ENCODE data around the gene FRMD3.

DNA sequence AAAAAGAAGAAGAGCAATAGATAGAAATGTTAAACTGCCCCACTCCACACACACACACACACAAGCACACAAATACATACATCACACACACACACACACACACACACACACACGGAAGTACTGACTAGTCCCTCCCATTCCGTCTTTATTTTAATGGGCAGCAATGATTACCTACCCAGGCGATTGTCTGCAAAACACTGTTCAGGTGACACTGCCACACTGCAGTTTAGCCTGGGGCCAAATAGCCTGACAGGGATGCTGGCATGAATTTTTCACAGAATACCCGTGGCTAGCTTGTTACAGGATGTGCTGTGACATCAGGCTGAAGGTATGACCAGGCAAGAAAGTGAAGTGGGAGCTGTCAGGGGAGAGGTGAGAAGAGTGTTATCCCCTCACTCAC lies 86.9 kb downstream of the FRMD3 start:
- TF ChIP-seq TAF1 (IDR thresholded peaks at IDR 0.05; ENCODE audit: low read depth) (no peak), ZBTB7A (IDR thresholded peaks at IDR 0.05; ENCODE audit: low read depth) (no peak), NFIC (IDR thresholded peaks at IDR 0.05) (no peak)
- TF ChIP-seq, protein P1, sequence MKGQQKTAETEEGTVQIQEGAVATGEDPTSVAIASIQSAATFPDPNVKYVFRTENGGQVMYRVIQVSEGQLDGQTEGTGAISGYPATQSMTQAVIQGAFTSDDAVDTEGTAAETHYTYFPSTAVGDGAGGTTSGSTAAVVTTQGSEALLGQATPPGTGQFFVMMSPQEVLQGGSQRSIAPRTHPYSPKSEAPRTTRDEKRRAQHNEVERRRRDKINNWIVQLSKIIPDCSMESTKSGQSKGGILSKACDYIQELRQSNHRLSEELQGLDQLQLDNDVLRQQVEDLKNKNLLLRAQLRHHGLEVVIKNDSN (IDR thresholded peaks at IDR 0.05), result no peak
